Panc1 (cell line): ENCODE measurements around the gene MEGF10.

Experiments
- POLR2AphosphoS5 ChIP-seq: IDR thresholded peaks from 2 replicates; pipeline ENCODE4 v1.6.1; 2012; ENCODE audit warnings: mild to moderate bottlenecking, low read depth, low read length, moderate library complexity
- TF ChIP-seq, protein P1 (sequence below): fragments of 450-650 bp; IDR thresholded peaks from 2 replicates; pipeline ENCODE4 v1.5.1; 2017; ENCODE audit warnings: mild to moderate bottlenecking

DNA sequence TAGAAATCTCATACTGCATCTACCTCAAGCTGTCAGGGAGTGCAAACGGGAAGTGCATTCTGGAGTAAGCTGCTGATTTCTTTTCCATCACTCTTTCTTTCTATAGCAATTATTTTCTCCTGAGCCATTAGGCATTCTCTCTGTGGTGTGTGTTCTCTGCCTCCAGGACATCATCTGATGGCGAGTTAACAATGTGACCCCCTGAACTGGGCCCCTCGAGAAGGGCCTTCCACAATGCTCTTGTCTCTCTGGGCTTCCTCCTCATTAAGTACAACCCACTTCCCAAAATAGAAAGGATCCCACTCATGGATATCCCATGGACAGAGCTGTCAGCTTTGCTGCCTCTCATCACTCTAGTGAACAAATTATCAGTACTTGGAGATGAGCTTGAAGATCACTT, 130.2 kb downstream of the MEGF10 start:
- TF ChIP-seq, protein P1, sequence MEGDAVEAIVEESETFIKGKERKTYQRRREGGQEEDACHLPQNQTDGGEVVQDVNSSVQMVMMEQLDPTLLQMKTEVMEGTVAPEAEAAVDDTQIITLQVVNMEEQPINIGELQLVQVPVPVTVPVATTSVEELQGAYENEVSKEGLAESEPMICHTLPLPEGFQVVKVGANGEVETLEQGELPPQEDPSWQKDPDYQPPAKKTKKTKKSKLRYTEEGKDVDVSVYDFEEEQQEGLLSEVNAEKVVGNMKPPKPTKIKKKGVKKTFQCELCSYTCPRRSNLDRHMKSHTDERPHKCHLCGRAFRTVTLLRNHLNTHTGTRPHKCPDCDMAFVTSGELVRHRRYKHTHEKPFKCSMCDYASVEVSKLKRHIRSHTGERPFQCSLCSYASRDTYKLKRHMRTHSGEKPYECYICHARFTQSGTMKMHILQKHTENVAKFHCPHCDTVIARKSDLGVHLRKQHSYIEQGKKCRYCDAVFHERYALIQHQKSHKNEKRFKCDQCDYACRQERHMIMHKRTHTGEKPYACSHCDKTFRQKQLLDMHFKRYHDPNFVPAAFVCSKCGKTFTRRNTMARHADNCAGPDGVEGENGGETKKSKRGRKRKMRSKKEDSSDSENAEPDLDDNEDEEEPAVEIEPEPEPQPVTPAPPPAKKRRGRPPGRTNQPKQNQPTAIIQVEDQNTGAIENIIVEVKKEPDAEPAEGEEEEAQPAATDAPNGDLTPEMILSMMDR = no peak
- no peak for TF ChIP-seq POLR2AphosphoS5
